NCI-H526 treated with DMSO at 0.1 percent for 48 hours (cell line): ENCODE data around the gene ZNF746.

ENCODE experiments used
- DNase-seq: peaks from one replicate; lab custom pipeline; 2025; lab: John Stamatoyannopoulos, UW

ZNF746 gene

DNA sequence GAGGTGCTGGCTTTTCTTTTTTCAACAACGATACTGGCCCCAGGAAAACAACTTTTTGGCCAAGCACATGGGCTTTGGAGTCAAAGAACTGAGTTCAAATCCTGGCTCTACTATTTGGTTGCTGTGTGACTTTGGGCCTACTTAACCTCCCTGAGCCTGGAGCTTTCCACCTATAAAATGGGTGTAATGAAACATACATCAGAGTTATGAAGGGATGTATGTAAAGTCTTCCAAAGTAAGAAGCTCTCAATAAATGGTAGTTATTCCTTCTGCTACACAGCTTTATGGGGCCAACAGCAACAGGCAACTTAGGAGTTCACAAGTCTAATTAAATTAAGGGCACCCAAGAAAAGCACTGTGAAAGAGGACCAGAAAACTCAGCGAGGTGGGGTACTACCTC, 69.7 kb downstream of the ZNF746 start:
- no peak for DNase-seq

DNA sequence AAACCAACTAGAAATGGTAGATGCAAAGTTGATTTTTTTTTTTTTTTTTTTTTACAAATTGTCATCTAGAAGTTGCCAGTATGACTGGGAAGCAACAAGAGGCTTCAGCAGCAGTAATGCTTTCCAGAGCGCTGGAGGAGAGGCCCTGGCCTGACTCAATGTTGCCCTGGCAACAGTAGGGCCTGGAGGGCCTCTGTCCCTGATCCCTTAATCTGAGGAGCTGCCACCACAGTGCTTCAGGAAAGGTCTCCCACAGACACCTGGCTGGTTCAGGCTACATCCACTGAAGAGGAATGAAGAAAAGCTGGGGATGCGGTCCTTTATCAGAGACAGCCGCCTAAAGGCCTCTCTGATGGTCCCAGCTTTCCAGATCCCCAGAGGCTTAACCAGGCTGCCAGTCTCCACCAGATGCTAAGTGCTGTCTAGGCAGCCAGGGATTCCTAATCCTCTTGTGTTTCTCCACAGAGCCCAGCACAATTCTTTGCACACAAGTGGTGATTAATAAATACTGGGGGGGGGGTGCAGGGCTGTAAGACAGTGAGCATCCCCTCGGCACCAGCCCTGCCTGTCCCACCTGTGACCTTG, 70.4 kb downstream of the ZNF746 start:
- DNase-seq: no peak

DNA sequence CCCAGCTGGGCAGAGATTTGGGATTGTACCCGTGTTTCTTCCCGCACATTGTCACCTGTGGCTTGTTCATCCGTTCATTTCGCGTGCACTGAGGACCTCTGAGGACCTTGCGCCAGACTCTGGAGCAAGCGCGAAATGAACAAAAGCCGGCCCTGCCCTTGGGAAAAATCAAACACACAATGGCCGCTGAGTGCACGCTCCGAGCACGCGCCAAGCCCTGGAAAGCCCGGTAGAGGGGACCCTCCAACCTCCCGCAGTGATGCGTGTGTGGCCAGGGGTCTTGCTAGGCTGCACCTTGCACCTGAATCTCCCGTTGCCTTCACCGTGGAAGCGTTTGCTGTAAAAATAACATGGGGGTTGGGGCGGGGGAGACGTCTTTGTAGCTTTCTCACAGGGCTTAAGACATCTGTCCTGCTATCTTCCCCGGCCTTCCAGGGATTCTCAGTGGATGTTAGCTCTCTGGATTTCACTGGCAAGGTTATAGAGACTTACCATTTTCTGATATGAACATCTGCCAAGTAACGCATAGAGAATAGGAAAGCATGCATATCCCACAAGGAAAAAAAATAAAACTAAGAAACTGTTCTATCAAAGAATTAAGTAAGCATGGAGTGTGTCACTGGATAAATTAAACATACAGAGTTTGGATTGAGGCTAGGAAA, 74.0 kb downstream of the ZNF746 start:
- no peak for DNase-seq

DNA sequence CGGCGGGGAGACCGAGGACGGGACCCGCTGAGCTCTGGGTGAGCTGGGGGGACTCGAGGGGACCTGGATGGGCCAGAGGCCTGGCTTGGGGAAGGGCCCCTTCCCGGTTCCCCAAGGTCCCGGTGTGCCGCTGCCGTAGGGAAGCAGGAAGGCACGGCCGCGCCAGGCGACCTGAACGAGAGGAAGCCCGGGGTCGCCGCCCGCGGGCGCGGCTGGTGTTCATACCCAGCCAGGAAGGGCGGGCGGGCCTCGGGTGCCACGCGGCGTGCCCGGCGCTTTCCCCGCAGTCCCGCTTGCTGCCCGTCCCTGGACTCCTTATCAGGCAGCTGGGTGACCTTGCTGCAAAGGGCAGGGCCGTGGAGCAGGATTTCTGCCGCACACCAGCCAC, 74.7 kb downstream of the ZNF746 start:
- DNase-seq: no peak
